ENCODE measurements around the gene GNAS-AS1.

DNA sequence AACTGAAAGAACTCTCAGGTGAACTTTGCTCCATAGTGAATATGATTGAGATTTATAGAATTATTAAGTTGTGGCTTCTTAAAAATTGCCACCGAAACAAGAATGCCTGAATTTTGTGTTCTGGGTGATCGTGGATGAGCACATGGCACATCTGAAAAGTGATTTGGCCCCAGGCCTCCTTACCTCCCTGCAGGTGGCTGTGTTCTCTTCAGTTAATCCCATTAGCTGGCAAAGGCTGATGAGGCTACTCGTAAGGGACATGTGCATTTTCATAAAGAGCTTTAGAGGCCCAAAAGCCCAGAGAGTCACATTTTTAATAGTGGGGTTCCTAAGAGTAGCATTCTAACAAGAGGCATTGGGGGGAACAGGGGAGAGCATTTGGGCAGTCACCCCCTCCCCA lies 24.4 kb upstream of the GNAS-AS1 start:
- TF ChIP-seq EZH2 (IDR thresholded peaks at IDR 0.05; ENCODE audit: low read length, missing control alignments), result no peak
- TF ChIP-seq, protein P1, sequence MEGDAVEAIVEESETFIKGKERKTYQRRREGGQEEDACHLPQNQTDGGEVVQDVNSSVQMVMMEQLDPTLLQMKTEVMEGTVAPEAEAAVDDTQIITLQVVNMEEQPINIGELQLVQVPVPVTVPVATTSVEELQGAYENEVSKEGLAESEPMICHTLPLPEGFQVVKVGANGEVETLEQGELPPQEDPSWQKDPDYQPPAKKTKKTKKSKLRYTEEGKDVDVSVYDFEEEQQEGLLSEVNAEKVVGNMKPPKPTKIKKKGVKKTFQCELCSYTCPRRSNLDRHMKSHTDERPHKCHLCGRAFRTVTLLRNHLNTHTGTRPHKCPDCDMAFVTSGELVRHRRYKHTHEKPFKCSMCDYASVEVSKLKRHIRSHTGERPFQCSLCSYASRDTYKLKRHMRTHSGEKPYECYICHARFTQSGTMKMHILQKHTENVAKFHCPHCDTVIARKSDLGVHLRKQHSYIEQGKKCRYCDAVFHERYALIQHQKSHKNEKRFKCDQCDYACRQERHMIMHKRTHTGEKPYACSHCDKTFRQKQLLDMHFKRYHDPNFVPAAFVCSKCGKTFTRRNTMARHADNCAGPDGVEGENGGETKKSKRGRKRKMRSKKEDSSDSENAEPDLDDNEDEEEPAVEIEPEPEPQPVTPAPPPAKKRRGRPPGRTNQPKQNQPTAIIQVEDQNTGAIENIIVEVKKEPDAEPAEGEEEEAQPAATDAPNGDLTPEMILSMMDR (conservative IDR thresholded peaks at IDR 0.05 in 1 of 2, IDR thresholded peaks at IDR 0.05 in 1 of 2; ENCODE audit: low read depth in 1 of 2, low read length in 2 of 2), result no peak
